ENCODE measurements around the gene ACSM2A. TPM values are rescaled to one million over a fixed set of nuclear protein-coding genes. Genes with fewer than 3 reads are reported as not detected.
"Not testable (repeated sequence)": the region's sequence is repeated elsewhere in the genome, so short reads cannot be mapped to it uniquely, and the experiment has no call there.

ACSM2A gene
- polyA plus RNA-seq, 1 donor: 0.30 TPM

GRCh38 chr16:20491448-20491847, 40.1 kb downstream of the ACSM2A start:
- H3K4me1 ChIP-seq (ENCODE audit: control insufficient read depth, insufficient read depth, low read length); H3K27ac ChIP-seq (ENCODE audit: low read length); H3K9me3 ChIP-seq (ENCODE audit: control insufficient read depth, low read depth, low read length); H3K27me3 ChIP-seq (ENCODE audit: control insufficient read depth, insufficient read depth, low read length); DNase-seq; H3K36me3 ChIP-seq (ENCODE audit: control insufficient read depth, insufficient read depth, low read length); H3K4me3 ChIP-seq (ENCODE audit: low read length): not testable (repeated sequence)
- no CpG with 5 or more reads among the region's 11 CpGs for WGBS (ENCODE audit: insufficient coverage, low lambda C conversion rate)

GRCh38 chr16:20504418-20504817, 53.1 kb downstream of the ACSM2A start:
- H3K4me3 ChIP-seq (ENCODE audit: low read length): no peak overlapping the region
- no peak for DNase-seq
- peaks cover 9% of the 10 kb centered on the region for H3K9me3 ChIP-seq (ENCODE audit: control insufficient read depth, low read depth, low read length)
- WGBS (ENCODE audit: insufficient coverage, low lambda C conversion rate): no CpG with 5 or more reads among the region's 1 CpG
- no peaks in the 10 kb centered on the region for H3K4me1 ChIP-seq (ENCODE audit: control insufficient read depth, insufficient read depth, low read length)
- no peaks in the 10 kb centered on the region for H3K27me3 ChIP-seq (ENCODE audit: control insufficient read depth, insufficient read depth, low read length)
- no peaks in the 10 kb centered on the region for H3K36me3 ChIP-seq (ENCODE audit: control insufficient read depth, insufficient read depth, low read length)
- no peak overlapping the region for H3K27ac ChIP-seq (ENCODE audit: low read length)

GRCh38 chr16:20507280-20507679, 56.0 kb downstream of the ACSM2A start:
- Histone ChIP-seq H3K27me3 (ENCODE audit: control insufficient read depth, insufficient read depth, low read length) (no peaks in the 10 kb centered on the region), H3K4me1 (ENCODE audit: control insufficient read depth, insufficient read depth, low read length) (no peaks in the 10 kb centered on the region), H3K9me3 (ENCODE audit: control insufficient read depth, low read depth, low read length) (peaks cover 9% of the 10 kb centered on the region), H3K27ac (ENCODE audit: low read length) (no peak overlapping the region), H3K36me3 (ENCODE audit: control insufficient read depth, insufficient read depth, low read length) (no peaks in the 10 kb centered on the region), H3K4me3 (ENCODE audit: low read length) (no peak overlapping the region)
- DNase-seq: no peak
- WGBS (ENCODE audit: insufficient coverage, low lambda C conversion rate): no CpG with 5 or more reads among the region's 2 CpGs

- no peak for DNase-seq
- 75% methylated on average over 1 of the region's 1 CpG for WGBS (ENCODE audit: insufficient coverage, low lambda C conversion rate)
- Histone ChIP-seq H3K9me3 (ENCODE audit: control insufficient read depth, low read depth, low read length) (peaks cover 9% of the 10 kb centered on the region), H3K4me3 (ENCODE audit: low read length) (no peak overlapping the region), H3K27me3 (ENCODE audit: control insufficient read depth, insufficient read depth, low read length) (no peaks in the 10 kb centered on the region), H3K4me1 (ENCODE audit: control insufficient read depth, insufficient read depth, low read length) (peaks cover 4% of the 10 kb centered on the region), H3K27ac (ENCODE audit: low read length) (no peak overlapping the region), H3K36me3 (ENCODE audit: control insufficient read depth, insufficient read depth, low read length) (no peaks in the 10 kb centered on the region)
Observed at GRCh38 chr16:20510323-20510722, 59.0 kb downstream of the ACSM2A start.

GRCh38 chr16:20515688-20516090, 64.4 kb downstream of the ACSM2A start:
- no peaks in the 10 kb centered on the region for H3K36me3 ChIP-seq (ENCODE audit: control insufficient read depth, insufficient read depth, low read length)
- no peaks in the 10 kb centered on the region for H3K27me3 ChIP-seq (ENCODE audit: control insufficient read depth, insufficient read depth, low read length)
- peak overlapping the region; percentile 81 for H3K27ac ChIP-seq (ENCODE audit: low read length)
- DNase-seq: peak; percentile 81 to 91
- H3K4me1 ChIP-seq (ENCODE audit: control insufficient read depth, insufficient read depth, low read length): peaks cover 16% of the 10 kb centered on the region
- H3K9me3 ChIP-seq (ENCODE audit: control insufficient read depth, low read depth, low read length): no peaks in the 10 kb centered on the region
- H3K4me3 ChIP-seq (ENCODE audit: low read length): no peak overlapping the region

GRCh38 chr16:20517149-20517548, 65.8 kb downstream of the ACSM2A start:
- Histone ChIP-seq H3K27ac (ENCODE audit: low read length) (peak overlapping the region; percentile 81), H3K36me3 (ENCODE audit: control insufficient read depth, insufficient read depth, low read length) (no peaks in the 10 kb centered on the region), H3K4me1 (ENCODE audit: control insufficient read depth, insufficient read depth, low read length) (peaks cover 16% of the 10 kb centered on the region), H3K4me3 (ENCODE audit: low read length) (no peak overlapping the region), H3K9me3 (ENCODE audit: control insufficient read depth, low read depth, low read length) (no peaks in the 10 kb centered on the region), H3K27me3 (ENCODE audit: control insufficient read depth, insufficient read depth, low read length) (no peaks in the 10 kb centered on the region)
- no peak for DNase-seq
- WGBS (ENCODE audit: insufficient coverage, low lambda C conversion rate): no CpG with 5 or more reads among the region's 3 CpGs

GRCh38 chr16:20519231-20519630, 67.9 kb downstream of the ACSM2A start:
- no peaks in the 10 kb centered on the region for H3K27me3 ChIP-seq (ENCODE audit: control insufficient read depth, insufficient read depth, low read length)
- DNase-seq: no peak
- no peaks in the 10 kb centered on the region for H3K36me3 ChIP-seq (ENCODE audit: control insufficient read depth, insufficient read depth, low read length)
- H3K27ac ChIP-seq (ENCODE audit: low read length): no peak overlapping the region
- H3K4me3 ChIP-seq (ENCODE audit: low read length): no peak overlapping the region
- H3K4me1 ChIP-seq (ENCODE audit: control insufficient read depth, insufficient read depth, low read length): peaks cover 16% of the 10 kb centered on the region
- no peaks in the 10 kb centered on the region for H3K9me3 ChIP-seq (ENCODE audit: control insufficient read depth, low read depth, low read length)
- WGBS (ENCODE audit: insufficient coverage, low lambda C conversion rate): no CpG with 5 or more reads among the region's 3 CpGs

GRCh38 chr16:20520103-20520502, 68.8 kb downstream of the ACSM2A start:
- peaks cover 15% of the 10 kb centered on the region for H3K4me1 ChIP-seq (ENCODE audit: control insufficient read depth, insufficient read depth, low read length)
- no peak overlapping the region for H3K4me3 ChIP-seq (ENCODE audit: low read length)
- H3K36me3 ChIP-seq (ENCODE audit: control insufficient read depth, insufficient read depth, low read length): no peaks in the 10 kb centered on the region
- WGBS (ENCODE audit: insufficient coverage, low lambda C conversion rate): no CpG with 5 or more reads among the region's 1 CpG
- DNase-seq: no peak
- H3K9me3 ChIP-seq (ENCODE audit: control insufficient read depth, low read depth, low read length): no peaks in the 10 kb centered on the region
- no peak overlapping the region for H3K27ac ChIP-seq (ENCODE audit: low read length)
- no peaks in the 10 kb centered on the region for H3K27me3 ChIP-seq (ENCODE audit: control insufficient read depth, insufficient read depth, low read length)

GRCh38 chr16:20531795-20532194, 80.5 kb downstream of the ACSM2A start:
- H3K4me3 ChIP-seq (ENCODE audit: low read length); H3K27ac ChIP-seq (ENCODE audit: low read length); H3K9me3 ChIP-seq (ENCODE audit: control insufficient read depth, low read depth, low read length); DNase-seq; H3K27me3 ChIP-seq (ENCODE audit: control insufficient read depth, insufficient read depth, low read length); H3K36me3 ChIP-seq (ENCODE audit: control insufficient read depth, insufficient read depth, low read length); H3K4me1 ChIP-seq (ENCODE audit: control insufficient read depth, insufficient read depth, low read length): not testable (repeated sequence)
- WGBS (ENCODE audit: insufficient coverage, low lambda C conversion rate): no CpG with 5 or more reads among the region's 13 CpGs

- DNase-seq: not testable (repeated sequence)
- WGBS (ENCODE audit: insufficient coverage, low lambda C conversion rate): no CpG with 5 or more reads among the region's 3 CpGs
Observed at GRCh38 chr16:20532284-20532792, 81.0 kb downstream of the ACSM2A start.

GRCh38 chr16:20536669-20537068, 85.3 kb downstream of the ACSM2A start:
- H3K9me3 ChIP-seq (ENCODE audit: control insufficient read depth, low read depth, low read length); H3K36me3 ChIP-seq (ENCODE audit: control insufficient read depth, insufficient read depth, low read length); H3K4me1 ChIP-seq (ENCODE audit: control insufficient read depth, insufficient read depth, low read length); H3K27ac ChIP-seq (ENCODE audit: low read length); DNase-seq; H3K27me3 ChIP-seq (ENCODE audit: control insufficient read depth, insufficient read depth, low read length); H3K4me3 ChIP-seq (ENCODE audit: low read length): not testable (repeated sequence)
- 80% methylated on average over 1 of the region's 1 CpG for WGBS (ENCODE audit: insufficient coverage, low lambda C conversion rate)

More at GRCh38 chr16:20532284-20532792, 81.0 kb downstream of the ACSM2A start:
- not testable (repeated sequence) for H3K27me3 ChIP-seq (ENCODE audit: control insufficient read depth, insufficient read depth, low read length); H3K4me3 ChIP-seq (ENCODE audit: low read length); H3K9me3 ChIP-seq (ENCODE audit: control insufficient read depth, low read depth, low read length); H3K27ac ChIP-seq (ENCODE audit: low read length); H3K4me1 ChIP-seq (ENCODE audit: control insufficient read depth, insufficient read depth, low read length); H3K36me3 ChIP-seq (ENCODE audit: control insufficient read depth, insufficient read depth, low read length)

All from large intestine (tissue), 3 donors.